ENCODE data around the gene GLIS1.
A peak's percentile ranks its signal among the peaks of the same experiment; 100 is the strongest.

Gene GLIS1

GRCh38 chr1:53643881-53644390, 95.0 kb downstream of the GLIS1 start:
- DNase-seq (ENCODE audit: low spot score) = peak; percentile 43
- no peak for TF ChIP-seq CTCF (IDR thresholded peaks at IDR 0.05)
- Histone ChIP-seq H3K4me3 (no peak overlapping the region), H3K27ac (no peak overlapping the region)

- peak; percentile 36 for DNase-seq (ENCODE audit: low spot score)
- no peak for TF ChIP-seq CTCF (IDR thresholded peaks at IDR 0.05)
- Histone ChIP-seq H3K4me3 (no peak overlapping the region), H3K27ac (no peak overlapping the region)
These were observed 95.7 kb downstream of the GLIS1 start for GRCh38 chr1:53643041-53643880.

GRCh38 chr1:53642607-53643006, 96.4 kb downstream of the GLIS1 start:
- no peak for TF ChIP-seq CTCF (IDR thresholded peaks at IDR 0.05)
- no peak overlapping the region for H3K27ac ChIP-seq
- peak; percentile 54 for DNase-seq (ENCODE audit: low spot score)
- H3K4me3 ChIP-seq = no peak overlapping the region

GRCh38 chr1:53642215-53642555, 96.8 kb downstream of the GLIS1 start:
- TF ChIP-seq CTCF (IDR thresholded peaks at IDR 0.05) = no peak
- Histone ChIP-seq H3K4me3 (no peak overlapping the region), H3K27ac (no peak overlapping the region)
- DNase-seq (ENCODE audit: low spot score) = peak; percentile 22

GRCh38 chr1:53641481-53642214, 97.3 kb downstream of the GLIS1 start:
- Histone ChIP-seq H3K4me3 (no peak overlapping the region), H3K27ac (no peak overlapping the region)
- DNase-seq (ENCODE audit: low spot score) = peak; percentile 57
- TF ChIP-seq CTCF (IDR thresholded peaks at IDR 0.05) = no peak

GRCh38 chr1:53640701-53641075, 98.3 kb downstream of the GLIS1 start:
- DNase-seq (ENCODE audit: low spot score) = peak; percentile 21
- TF ChIP-seq CTCF (IDR thresholded peaks at IDR 0.05) = no peak
- Histone ChIP-seq H3K27ac (no peak overlapping the region), H3K4me3 (no peak overlapping the region)

All from coronary artery (tissue), 2 donors.